Pancreas (tissue), 10 donors: ENCODE data around the gene DENND1A. TPM values are rescaled to one million over a fixed set of nuclear protein-coding genes. Genes with fewer than 3 reads are reported as not detected.
"Not testable (repeated sequence)": the region's sequence is repeated elsewhere in the genome, so short reads cannot be mapped to it uniquely, and the experiment has no call there.

ENCODE experiments used
- ATAC-seq, 4 donors: fragments of 200-7000 bp; cut with Tn5 transposase; one replicate each; pipeline versions ENCODE4 v1.8.0 to v1.9.1; 2020; ENCODE audit warnings: mild to moderate bottlenecking in 4 of 4, moderate library complexity in 4 of 4
- DNase-seq, 6 donors: peaks; one replicate each; pipeline ENCODE4 v3.0.0-alpha.2; 2020
- FAIRE-seq: peaks from 2 replicates; lab custom pipeline; 2012; peaks lifted over from hg19 to GRCh38; lab: Jason Lieb, UNC
- H3K27ac ChIP-seq, 4 donors: fragments of 200-600 bp; sonication (generic); 1 replicate in 3 of 4; 2 replicates in 1 of 4; pipeline versions ENCODE4 v1.5.0 to v1.8.0; 2020
- H3K27me3 ChIP-seq, 4 donors: fragments of 200-600 bp; one replicate each; pipeline ENCODE4 v1.8.0; 2021
- H3K36me3 ChIP-seq, 3 donors: fragments of 200-600 bp; sonication (generic) in 1 of 3; one replicate each; pipeline versions ENCODE4 v1.5.0 to v1.8.0; 2020 to 2021
- H3K4me1 ChIP-seq, 3 donors: fragments of 200-600 bp; one replicate each; pipeline ENCODE4 v1.8.0; 2021
- H3K4me3 ChIP-seq, 4 donors: fragments of 200-600 bp; sonication (generic) in 2 of 4; one replicate each; pipeline versions ENCODE4 v1.5.0 to v1.8.0; 2020 to 2021
- H3K9me3 ChIP-seq, 4 donors: fragments of 200-600 bp; one replicate each; pipeline ENCODE4 v1.8.0; 2021
- WGBS, 2 donors: extraction: QIAGEN DNeasy Blood & Tissue Kit; methylation state at CpG; one replicate each; pipeline ENCODE4 v1.1.7; 2013; 5-methylcytosine and 5-hydroxymethylcytosine counted together
- intact Hi-C, 3 donors: fragments of 100-400 bp; cut with DNase I; formaldehyde crosslinking; loops; one replicate each; pipeline versions ENCODE4 v1.11.1 to v1.14.2; 2022
- polyA plus RNA-seq, 2 donors: library from polyadenylated mRNA; stranded (reverse); fragments of 200-250 nt; gene quantifications; one replicate each; pipeline ENCODE4 v1.2.3, GENCODE V29; 2013
- total RNA-seq, 6 donors: library from RNA; stranded (reverse); fragmentation: NEBNext Ultra II Directional in 4 of 6; extraction: Animal tissue kit (Norgen Biotek cat#: 25700) in 4 of 6; gene quantifications; one replicate each; pipeline versions ENCODE4 v1.2.1 to v1.2.4, GENCODE V29; 2021 to 2023
- TF ChIP-seq, protein P1 (sequence below), 4 donors: fragments of 200-600 bp; sonication (generic) in 3 of 4; IDR thresholded peaks; one replicate each; pipeline versions ENCODE4 v1.5.0 to v1.8.0; 2021; ENCODE audit warnings: antibody characterized with exemption in 4 of 4
- donor health status: healthy with polysubstance abuse.
- donor health status: DM: no; HTN: no; CAD: no; lungs with moderate emphysema.
- donor health status: DM: no; HTN: no; CAD: no.
- donor health status: control.
- donor health status: control.
- donor health status: Bipolar disorder and iron deficiency.
- donor health status: DM: yes; HTN: yes; CAD: no.
- donor health status: DM: no; HTN: no; CAD: no.
- donor health status: DM: no; HTN: no; CAD: no.
- donor health status: DM: yes; HTN: yes; CAD: no.

The DENND1A gene
- total and polyA plus RNA-seq, 8 donors = 4.5 to 8.3 (median 5.6) TPM

- DNase-seq (no peak), FAIRE-seq (no peak), ATAC-seq (no peak)
- TF ChIP-seq, protein P1, sequence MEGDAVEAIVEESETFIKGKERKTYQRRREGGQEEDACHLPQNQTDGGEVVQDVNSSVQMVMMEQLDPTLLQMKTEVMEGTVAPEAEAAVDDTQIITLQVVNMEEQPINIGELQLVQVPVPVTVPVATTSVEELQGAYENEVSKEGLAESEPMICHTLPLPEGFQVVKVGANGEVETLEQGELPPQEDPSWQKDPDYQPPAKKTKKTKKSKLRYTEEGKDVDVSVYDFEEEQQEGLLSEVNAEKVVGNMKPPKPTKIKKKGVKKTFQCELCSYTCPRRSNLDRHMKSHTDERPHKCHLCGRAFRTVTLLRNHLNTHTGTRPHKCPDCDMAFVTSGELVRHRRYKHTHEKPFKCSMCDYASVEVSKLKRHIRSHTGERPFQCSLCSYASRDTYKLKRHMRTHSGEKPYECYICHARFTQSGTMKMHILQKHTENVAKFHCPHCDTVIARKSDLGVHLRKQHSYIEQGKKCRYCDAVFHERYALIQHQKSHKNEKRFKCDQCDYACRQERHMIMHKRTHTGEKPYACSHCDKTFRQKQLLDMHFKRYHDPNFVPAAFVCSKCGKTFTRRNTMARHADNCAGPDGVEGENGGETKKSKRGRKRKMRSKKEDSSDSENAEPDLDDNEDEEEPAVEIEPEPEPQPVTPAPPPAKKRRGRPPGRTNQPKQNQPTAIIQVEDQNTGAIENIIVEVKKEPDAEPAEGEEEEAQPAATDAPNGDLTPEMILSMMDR (IDR thresholded peaks at IDR 0.05) = no peak
- Histone ChIP-seq H3K27ac (no peak overlapping the region), H3K36me3 (no peaks in the 10 kb centered on the region), H3K4me3 (no peak overlapping the region), H3K4me1 (no peaks in the 10 kb centered on the region), H3K9me3 (no peaks in the 10 kb centered on the region), H3K27me3 (no peaks in the 10 kb centered on the region)
- intact Hi-C loops = no loop called here
These were observed 35.1 kb downstream of the DENND1A start for GRCh38 chr9:123894822-123895221.

- H3K27me3 ChIP-seq = no peaks in the 10 kb centered on the region
- DNase-seq (no peak), FAIRE-seq (no peak), ATAC-seq (no peak)
- WGBS, 2 donors = 75 to 82% methylated on average over 4 of the region's 4 CpGs
- no peak overlapping the region for H3K4me3 ChIP-seq
- no peaks in the 10 kb centered on the region for H3K4me1 ChIP-seq
- no peak overlapping the region for H3K27ac ChIP-seq
- H3K9me3 ChIP-seq = no peaks in the 10 kb centered on the region
- TF ChIP-seq, protein P1 (IDR thresholded peaks at IDR 0.05) = no peak
- no peaks in the 10 kb centered on the region for H3K36me3 ChIP-seq
- intact Hi-C loops = no loop called here
These were observed 36.0 kb downstream of the DENND1A start for GRCh38 chr9:123893831-123894460.

DNA sequence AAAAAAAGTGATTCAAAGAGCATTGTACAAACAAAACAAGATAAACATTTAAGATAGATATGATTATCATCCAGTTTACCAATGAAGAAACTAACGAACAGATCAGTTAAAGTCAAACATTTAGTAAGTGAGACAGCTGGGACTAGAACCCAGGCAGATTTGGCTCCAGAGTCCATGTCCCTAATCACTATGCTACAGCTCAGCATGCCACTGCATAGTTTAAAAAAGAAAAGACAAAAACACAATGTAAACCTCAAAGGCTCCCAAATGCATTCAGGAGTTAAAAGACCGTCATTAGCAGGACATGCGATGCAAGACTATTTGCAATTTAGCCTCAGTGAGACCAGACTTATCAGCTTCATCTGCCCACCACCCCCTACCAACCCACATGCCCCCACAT, 36.8 kb downstream of the DENND1A start:
- TF ChIP-seq, protein P1 (IDR thresholded peaks at IDR 0.05) = no peak
- Histone ChIP-seq H3K9me3 (no peaks in the 10 kb centered on the region), H3K4me1 (no peaks in the 10 kb centered on the region), H3K4me3 (no peak overlapping the region), H3K27ac (no peak overlapping the region), H3K36me3 (no peaks in the 10 kb centered on the region), H3K27me3 (no peaks in the 10 kb centered on the region)
- 80 to 81% methylated on average over 3 of the region's 3 CpGs for WGBS, 2 donors
- FAIRE-seq = no peak
- ATAC-seq = no peak
- no peak for DNase-seq
- intact Hi-C loops = no loop called here

DNA sequence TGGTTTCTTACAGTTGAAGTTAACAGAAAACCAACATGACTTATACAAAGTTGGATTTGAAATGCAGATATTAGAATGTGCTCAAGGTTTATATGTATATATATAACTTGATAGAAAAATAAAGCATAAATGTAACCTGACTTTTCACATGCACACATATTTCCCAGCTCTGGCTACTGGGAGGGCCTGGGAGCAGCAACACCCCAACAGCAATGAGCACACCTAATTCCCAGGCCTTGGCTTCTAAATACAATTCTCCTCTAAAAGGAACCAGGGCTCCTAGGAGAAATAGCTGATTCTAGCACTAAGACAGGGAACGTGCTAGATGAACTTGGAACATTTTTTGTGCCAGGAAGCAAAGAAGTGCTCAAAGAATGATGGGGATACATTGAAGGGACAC, 42.1 kb downstream of the DENND1A start:
- no peaks in the 10 kb centered on the region for H3K4me1 ChIP-seq
- DNase-seq = no peak
- H3K27me3 ChIP-seq = no peaks in the 10 kb centered on the region
- intact Hi-C loops = no loop called here
- no peak for FAIRE-seq
- H3K4me3 ChIP-seq = no peak overlapping the region
- 95 to 100% methylated on average over 1 of the region's 1 CpG for WGBS, 2 donors
- TF ChIP-seq, protein P1 (IDR thresholded peaks at IDR 0.05) = no peak
- no peaks in the 10 kb centered on the region for H3K9me3 ChIP-seq
- H3K27ac ChIP-seq = no peak overlapping the region
- H3K36me3 ChIP-seq = no peaks in the 10 kb centered on the region
- ATAC-seq = no peak

- H3K36me3 ChIP-seq, H3K9me3 ChIP-seq, H3K4me1 ChIP-seq, H3K27ac ChIP-seq, FAIRE-seq, intact Hi-C loops, DNase-seq, H3K27me3 ChIP-seq, H3K4me3 ChIP-seq, ATAC-seq: not testable (repeated sequence)
- 94 to 96% methylated on average over 6 of the region's 6 CpGs for WGBS, 2 donors
These were observed 44.1 kb downstream of the DENND1A start for GRCh38 chr9:123885834-123886233.
